Sigmoid colon (tissue), 4 donors: ENCODE data around the gene S100A4.

Experiments
- CTCF ChIP-seq, 4 experiments: fragments of 450-650 bp in 3 of 4; fragments of 200-600 bp in 1 of 4; IDR thresholded peaks; one replicate each; pipeline ENCODE4 v1.5.1; 2016 to 2019; ENCODE audit warnings: antibody characterized with exemption in 4 of 4, mild to moderate bottlenecking in 3 of 4, moderate library complexity in 2 of 4
- POLR2A ChIP-seq, 2 donors: fragments of 450-650 bp; IDR thresholded peaks; one replicate each; pipeline ENCODE4 v1.6.1; 2016; ENCODE audit warnings: antibody characterized with exemption in 2 of 2, mild to moderate bottlenecking in 2 of 2, moderate library complexity in 2 of 2
- POLR2AphosphoS5 ChIP-seq, 4 donors: sonication (generic); formaldehyde crosslinking; IDR thresholded peaks; one replicate each; pipeline ENCODE4 v1.6.1; 2017; ENCODE audit warnings: antibody characterized with exemption in 4 of 4

GRCh38 chr1:153498746-153499145 lies 46.9 kb downstream of the S100A4 start:
- TF ChIP-seq CTCF (IDR thresholded peaks at IDR 0.05) (no peak), POLR2AphosphoS5 (IDR thresholded peaks at IDR 0.05) (no peak), POLR2A (IDR thresholded peaks at IDR 0.05) (no peak)
